ENCODE results near the gene ZMYND19.
"Not testable (repeated sequence)": the region's sequence is repeated elsewhere in the genome, so short reads cannot be mapped to it uniquely, and the experiment has no call there.

Gene ZMYND19

GRCh38 chr9:137590469-137591383 lies at the start of gene ZMYND19:
TSS of gene ZMYND19 (minus strand) at chr9:137590512. CDS start at chr9:137590263, 249 bp downstream.
- peak; percentile 100 for DNase-seq (ENCODE audit: low spot score)

GRCh38 chr9:137639303-137640051 lies 49.2 kb upstream of the ZMYND19 start:
- DNase-seq (ENCODE audit: low spot score), result no peak

- DNase-seq (ENCODE audit: low spot score), result no peak
These were observed 48.4 kb upstream of the ZMYND19 start for GRCh38 chr9:137638680-137639079.

- DNase-seq (ENCODE audit: low spot score), result no peak
These were observed 43.7 kb upstream of the ZMYND19 start for GRCh38 chr9:137634016-137634415.

GRCh38 chr9:137632230-137633161 lies 42.2 kb upstream of the ZMYND19 start:
- DNase-seq (ENCODE audit: low spot score), result no peak

- no peak for DNase-seq (ENCODE audit: low spot score)
These were observed 41.3 kb upstream of the ZMYND19 start for GRCh38 chr9:137631345-137632229.

- DNase-seq (ENCODE audit: low spot score), result no peak
These were observed 40.4 kb upstream of the ZMYND19 start for GRCh38 chr9:137630679-137631078.

GRCh38 chr9:137630126-137630525 lies 39.8 kb upstream of the ZMYND19 start:
- DNase-seq (ENCODE audit: low spot score), result no peak

GRCh38 chr9:137627406-137627805 lies 37.1 kb upstream of the ZMYND19 start:
- not testable (repeated sequence) for DNase-seq (ENCODE audit: low spot score)

- no peak for DNase-seq (ENCODE audit: low spot score)
These were observed 36.2 kb upstream of the ZMYND19 start for GRCh38 chr9:137626464-137626863.

- DNase-seq (ENCODE audit: low spot score), result not testable (repeated sequence)
These were observed 31.9 kb upstream of the ZMYND19 start for GRCh38 chr9:137622211-137622610.

- DNase-seq (ENCODE audit: low spot score), result no peak
These were observed 30.9 kb upstream of the ZMYND19 start for GRCh38 chr9:137621131-137621757.

- DNase-seq (ENCODE audit: low spot score), result no peak
These were observed 30.3 kb upstream of the ZMYND19 start for GRCh38 chr9:137620581-137620980.

- DNase-seq (ENCODE audit: low spot score), result no peak
These were observed 29.7 kb upstream of the ZMYND19 start for GRCh38 chr9:137620048-137620405.

GRCh38 chr9:137619240-137620047 lies 29.1 kb upstream of the ZMYND19 start:
- no peak for DNase-seq (ENCODE audit: low spot score)

GRCh38 chr9:137618105-137619067 lies 28.1 kb upstream of the ZMYND19 start, which contains the start of gene EHMT1:
TSS of gene EHMT1 (plus strand) at chr9:137619005. CDS start at chr9:137619029, 24 bp downstream.
- peak; percentile 98 for DNase-seq (ENCODE audit: low spot score)

GRCh38 chr9:137615387-137615871 lies 25.1 kb upstream of the ZMYND19 start:
- no peak for DNase-seq (ENCODE audit: low spot score)

All from iPS-NIHi11 (cell line).